NT2/D1 (cell line): ENCODE data around the gene SEZ6.

Source experiments
- SUZ12 ChIP-seq: IDR thresholded peaks from 2 replicates; pipeline ENCODE4 v1.6.1; 2011; ENCODE audit not compliant: insufficient read length, insufficient read depth; ENCODE audit errors: extremely low read depth
- YY1 ChIP-seq: IDR thresholded peaks from 2 replicates; pipeline ENCODE4 v1.6.1; 2011; ENCODE audit not compliant: insufficient read length, insufficient read depth
- ZNF274 ChIP-seq: IDR thresholded peaks from 2 replicates; pipeline ENCODE4 v1.6.1; 2011; ENCODE audit warnings: mild to moderate bottlenecking, low read depth, low read length

- TF ChIP-seq YY1 = no peak
- TF ChIP-seq ZNF274 = no peak
- TF ChIP-seq SUZ12 = no peak
Measured at GRCh38 chr17:29007860-29008455, 2.1 kb upstream of the SEZ6 start.
